Epithelial cell of proximal tubule (primary cell): Measurements from ENCODE around the gene CELF1. TPM values are rescaled to one million over a fixed set of nuclear protein-coding genes. Genes with fewer than 3 reads are reported as not detected.

Source experiments
- DNase-seq: peaks from one replicate; pipeline ENCODE4 v3.0.0-alpha.2; 2011; ENCODE audit warnings: low read depth
- H3K4me3 ChIP-seq: 2 replicates; pipeline ENCODE4 v1.5.1; 2011; ENCODE audit warnings: low read depth, mild to moderate bottlenecking, low read length
- total RNA-seq: library from RNA; depleted of rRNA; stranded (reverse); fragments of >200 nt; gene quantifications from 2 replicates; pipeline ENCODE4 v1.2.3, GENCODE V29; 2015
- TF ChIP-seq, protein P1 (sequence below): conservative IDR thresholded peaks from 2 replicates; pipeline ENCODE4 v1.5.1; 2012; ENCODE audit warnings: low read depth, mild to moderate bottlenecking, low read length

The CELF1 gene
- total RNA-seq, 1 donor from 2014 or later: 64.8 TPM

DNA sequence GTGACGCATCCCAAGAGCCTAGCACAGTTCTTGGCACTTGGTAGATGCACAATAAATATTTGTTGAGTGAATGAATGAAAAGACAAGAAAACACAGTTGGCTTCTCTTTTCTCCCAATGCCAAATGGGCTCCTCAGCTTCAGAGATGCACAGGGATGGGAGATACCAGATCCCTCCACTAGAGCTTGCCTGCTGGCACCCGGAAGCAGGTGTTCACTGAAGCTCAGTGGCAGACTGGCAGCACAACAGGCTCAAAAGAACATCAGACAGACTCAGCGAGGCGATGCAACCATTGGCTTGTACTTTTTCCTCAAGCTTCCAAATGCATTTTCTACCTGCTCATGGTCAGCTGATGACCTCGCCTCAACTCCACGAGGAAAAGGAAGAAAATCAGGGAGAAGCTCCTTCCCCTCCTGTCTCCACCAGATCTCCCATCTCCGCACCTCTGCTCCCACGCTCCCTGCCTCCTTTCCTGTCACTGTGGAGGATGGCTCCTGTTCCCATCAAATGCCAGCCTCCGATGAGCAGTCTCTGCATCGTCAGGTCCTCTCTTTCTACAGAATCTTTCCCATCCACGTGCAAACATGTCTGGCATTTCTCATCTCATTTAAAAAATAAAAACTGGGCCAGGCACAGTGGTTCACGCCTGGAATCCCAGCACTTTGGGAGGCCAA lies 109.8 kb downstream of the CELF1 start:
- TF ChIP-seq, protein P1, sequence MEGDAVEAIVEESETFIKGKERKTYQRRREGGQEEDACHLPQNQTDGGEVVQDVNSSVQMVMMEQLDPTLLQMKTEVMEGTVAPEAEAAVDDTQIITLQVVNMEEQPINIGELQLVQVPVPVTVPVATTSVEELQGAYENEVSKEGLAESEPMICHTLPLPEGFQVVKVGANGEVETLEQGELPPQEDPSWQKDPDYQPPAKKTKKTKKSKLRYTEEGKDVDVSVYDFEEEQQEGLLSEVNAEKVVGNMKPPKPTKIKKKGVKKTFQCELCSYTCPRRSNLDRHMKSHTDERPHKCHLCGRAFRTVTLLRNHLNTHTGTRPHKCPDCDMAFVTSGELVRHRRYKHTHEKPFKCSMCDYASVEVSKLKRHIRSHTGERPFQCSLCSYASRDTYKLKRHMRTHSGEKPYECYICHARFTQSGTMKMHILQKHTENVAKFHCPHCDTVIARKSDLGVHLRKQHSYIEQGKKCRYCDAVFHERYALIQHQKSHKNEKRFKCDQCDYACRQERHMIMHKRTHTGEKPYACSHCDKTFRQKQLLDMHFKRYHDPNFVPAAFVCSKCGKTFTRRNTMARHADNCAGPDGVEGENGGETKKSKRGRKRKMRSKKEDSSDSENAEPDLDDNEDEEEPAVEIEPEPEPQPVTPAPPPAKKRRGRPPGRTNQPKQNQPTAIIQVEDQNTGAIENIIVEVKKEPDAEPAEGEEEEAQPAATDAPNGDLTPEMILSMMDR: no peak
- DNase-seq: no peak
- no peak overlapping the region for H3K4me3 ChIP-seq

DNA sequence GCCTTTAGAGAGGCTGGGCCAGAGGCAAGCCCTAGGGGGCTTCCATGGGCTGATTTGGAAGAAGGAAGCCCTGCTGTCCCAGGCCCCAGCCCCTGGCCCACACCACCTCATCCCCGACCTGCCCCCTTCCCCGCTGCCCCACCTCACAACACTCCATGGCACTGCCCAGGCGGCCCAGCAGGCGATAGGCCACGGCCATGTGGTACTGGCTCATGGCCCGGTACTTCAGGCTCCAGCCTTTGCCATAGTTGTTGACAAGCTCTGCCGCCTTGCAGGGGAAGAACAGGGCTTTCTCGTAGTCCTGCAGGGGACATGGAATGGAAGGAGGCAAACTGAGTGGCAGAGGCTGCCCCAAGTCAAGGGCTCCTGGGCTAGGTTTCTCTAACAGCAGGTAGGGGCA lies 110.4 kb downstream of the CELF1 start:
- no peak overlapping the region for H3K4me3 ChIP-seq
- TF ChIP-seq, protein P1: no peak
- no peak for DNase-seq

DNA sequence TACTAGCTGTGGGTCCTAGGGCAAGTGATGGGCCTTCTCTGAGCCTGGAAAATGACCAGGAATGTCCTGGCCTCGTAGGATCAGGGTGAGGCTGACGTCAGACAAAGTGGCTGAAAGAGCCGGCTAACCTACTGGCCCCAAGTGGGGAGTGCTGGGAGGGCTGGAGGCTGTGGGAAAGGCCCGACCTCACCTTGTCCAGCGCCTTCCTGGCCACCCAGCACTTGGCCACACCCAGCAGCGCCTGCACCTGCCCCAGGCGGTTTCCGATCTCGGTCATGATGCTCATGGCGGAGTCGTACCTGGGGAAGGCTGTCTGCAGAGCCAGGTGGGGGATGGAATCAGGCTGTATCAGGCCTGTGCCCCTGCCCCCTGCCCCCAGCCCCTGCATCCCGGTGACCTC lies 111.5 kb downstream of the CELF1 start:
- DNase-seq: no peak
- TF ChIP-seq, protein P1: no peak
- H3K4me3 ChIP-seq: no peak overlapping the region

DNA sequence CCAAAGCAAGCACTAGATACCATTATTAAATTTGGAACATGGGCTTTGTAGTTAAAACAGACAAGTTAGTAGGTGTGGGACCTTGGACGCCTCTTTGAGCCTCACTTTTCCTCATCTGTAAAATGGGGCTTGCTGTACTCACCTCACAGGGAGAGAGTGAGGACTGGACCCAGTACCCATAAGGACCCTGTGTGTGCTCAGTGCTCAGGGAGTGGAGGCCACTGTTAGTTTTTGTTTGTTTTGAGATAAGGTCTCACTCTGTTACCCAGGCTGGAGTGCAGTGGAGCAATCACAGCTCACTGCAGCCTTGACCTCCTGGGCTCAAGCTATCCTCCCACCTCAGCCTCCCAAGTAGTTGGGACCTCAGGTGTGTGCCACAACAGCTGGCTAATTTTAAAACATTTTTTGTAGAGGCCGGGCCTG lies 112.9 kb downstream of the CELF1 start:
- TF ChIP-seq, protein P1: no peak
- no peak for DNase-seq
- no peak overlapping the region for H3K4me3 ChIP-seq

DNA sequence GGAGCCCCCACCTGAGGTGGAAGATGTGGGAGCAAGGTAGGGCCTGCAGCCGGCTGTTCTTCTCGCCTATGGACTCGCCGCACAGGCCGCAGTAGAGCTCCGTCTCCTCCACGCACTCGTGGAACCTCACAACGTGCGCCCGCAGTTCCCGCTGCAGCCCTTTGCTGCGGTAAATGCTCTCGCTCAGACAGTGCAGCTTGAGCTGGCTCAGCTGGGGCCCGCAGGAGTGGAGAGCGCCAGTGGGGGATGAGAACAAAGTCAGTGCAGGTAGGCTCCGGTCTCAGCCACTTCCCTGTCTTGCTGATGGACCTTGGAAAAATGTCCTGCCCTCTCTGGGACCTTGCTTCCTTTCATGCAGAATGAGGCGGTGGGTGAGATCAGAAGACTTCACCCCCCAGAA lies 114.2 kb downstream of the CELF1 start:
- H3K4me3 ChIP-seq: no peak overlapping the region
- DNase-seq: no peak
- TF ChIP-seq, protein P1: no peak

DNA sequence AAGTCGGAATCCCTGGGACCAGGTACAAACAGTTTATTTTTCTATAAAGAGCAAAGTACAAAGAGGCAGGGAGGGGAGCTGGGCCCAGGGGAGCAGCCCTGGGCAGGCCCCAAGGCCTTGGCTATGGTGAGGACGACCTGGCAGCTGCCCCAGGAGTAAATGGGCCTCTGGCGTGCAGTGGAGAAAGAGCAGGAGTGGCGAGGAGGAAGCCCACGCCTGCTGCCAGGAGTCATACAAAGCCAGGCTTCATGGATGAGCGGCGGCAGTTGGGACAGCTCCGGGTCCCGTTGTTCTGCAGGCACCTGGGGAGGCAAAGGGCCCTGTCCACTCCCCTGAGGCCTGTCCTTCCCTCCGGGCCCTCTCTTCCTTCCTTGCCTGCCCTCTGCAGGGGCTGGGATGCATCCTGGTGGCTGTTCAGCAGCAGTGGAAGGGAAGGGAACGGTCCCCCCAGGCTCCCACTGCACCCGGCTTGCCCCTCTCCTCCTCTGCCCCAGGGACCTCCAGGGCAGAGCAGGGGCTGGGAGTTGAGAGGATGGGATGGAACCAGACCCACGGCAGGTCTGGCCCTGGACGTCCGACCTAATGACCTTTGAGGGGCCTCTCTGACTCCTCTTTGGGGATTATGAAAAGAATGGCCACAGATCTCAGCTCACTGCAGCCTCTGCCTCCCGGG lies 115.0 kb downstream of the CELF1 start:
- H3K4me3 ChIP-seq: no peak overlapping the region
- DNase-seq: no peak
- TF ChIP-seq, protein P1: no peak
